IPS-15b (cell line): ENCODE data around the gene ANO1.

Experiments used
- H3K27me3 ChIP-seq: one replicate; pipeline ENCODE4 v1.6.1; 2013; ENCODE audit warnings: low read length; ENCODE audit not compliant: control insufficient read depth, insufficient read depth
- H3K36me3 ChIP-seq: one replicate; pipeline ENCODE4 v1.6.1; 2013; ENCODE audit warnings: low read length; ENCODE audit not compliant: control insufficient read depth, insufficient read depth
- H3K4me1 ChIP-seq: one replicate; pipeline ENCODE4 v1.6.1; 2013; ENCODE audit warnings: mild to moderate bottlenecking, low read length; ENCODE audit not compliant: control insufficient read depth, insufficient read depth
- H3K4me3 ChIP-seq: one replicate; pipeline ENCODE4 v1.5.1; 2013; ENCODE audit warnings: low read depth, low read length
- H3K9ac ChIP-seq: one replicate; pipeline ENCODE4 v1.6.1; 2013; ENCODE audit warnings: low read depth, mild to moderate bottlenecking, low read length
- H3K9me3 ChIP-seq: one replicate; pipeline ENCODE4 v1.6.1; 2013; ENCODE audit warnings: mild to moderate bottlenecking, low read length; ENCODE audit not compliant: control insufficient read depth, insufficient read depth

ANO1 gene

GRCh38 chr11:70057080-70057479 is 21.0 kb upstream of the ANO1 start:
- H3K9me3 ChIP-seq: no peaks in the 10 kb centered on the region
- H3K27me3 ChIP-seq: no peaks in the 10 kb centered on the region
- H3K4me1 ChIP-seq: peaks cover 2% of the 10 kb centered on the region
- H3K36me3 ChIP-seq: no peaks in the 10 kb centered on the region
- H3K9ac ChIP-seq: no peak overlapping the region
- no peak overlapping the region for H3K4me3 ChIP-seq

GRCh38 chr11:70059971-70060370 is 18.1 kb upstream of the ANO1 start:
- Histone ChIP-seq H3K9ac (no peak overlapping the region), H3K4me1 (peaks cover 2% of the 10 kb centered on the region)

GRCh38 chr11:70060611-70061293 is 17.4 kb upstream of the ANO1 start:
- Histone ChIP-seq H3K4me1 (peaks cover 2% of the 10 kb centered on the region), H3K36me3 (no peaks in the 10 kb centered on the region), H3K4me3 (no peak overlapping the region), H3K27me3 (no peaks in the 10 kb centered on the region), H3K9me3 (no peaks in the 10 kb centered on the region), H3K9ac (no peak overlapping the region)

More at GRCh38 chr11:70059971-70060370, 18.1 kb upstream of the ANO1 start:
- Histone ChIP-seq H3K27me3 (no peaks in the 10 kb centered on the region), H3K4me3 (no peak overlapping the region), H3K9me3 (no peaks in the 10 kb centered on the region), H3K36me3 (no peaks in the 10 kb centered on the region)

DNA sequence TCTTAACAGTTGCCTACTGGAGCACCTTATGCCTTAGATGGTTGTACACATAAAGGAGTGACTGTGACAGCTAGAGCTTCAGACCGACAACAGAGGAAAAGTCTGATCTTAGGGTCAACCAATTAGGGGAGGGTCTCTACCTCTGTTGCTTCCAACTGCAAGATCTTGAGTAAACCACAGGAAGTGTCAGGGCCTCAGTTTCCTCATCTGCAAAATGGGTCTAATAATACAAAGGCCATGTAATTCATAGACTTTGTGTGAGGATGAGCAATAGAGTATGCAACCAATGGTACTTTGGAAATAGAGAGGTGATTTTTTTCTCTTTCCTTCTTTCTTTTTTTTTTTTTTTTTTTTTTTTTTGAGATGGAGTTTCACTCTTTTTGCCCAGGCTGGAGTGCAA is 16.4 kb upstream of the ANO1 start:
- Histone ChIP-seq H3K9ac (no peak overlapping the region), H3K9me3 (no peaks in the 10 kb centered on the region), H3K4me3 (no peak overlapping the region), H3K36me3 (no peaks in the 10 kb centered on the region), H3K27me3 (no peaks in the 10 kb centered on the region), H3K4me1 (peaks cover 2% of the 10 kb centered on the region)

DNA sequence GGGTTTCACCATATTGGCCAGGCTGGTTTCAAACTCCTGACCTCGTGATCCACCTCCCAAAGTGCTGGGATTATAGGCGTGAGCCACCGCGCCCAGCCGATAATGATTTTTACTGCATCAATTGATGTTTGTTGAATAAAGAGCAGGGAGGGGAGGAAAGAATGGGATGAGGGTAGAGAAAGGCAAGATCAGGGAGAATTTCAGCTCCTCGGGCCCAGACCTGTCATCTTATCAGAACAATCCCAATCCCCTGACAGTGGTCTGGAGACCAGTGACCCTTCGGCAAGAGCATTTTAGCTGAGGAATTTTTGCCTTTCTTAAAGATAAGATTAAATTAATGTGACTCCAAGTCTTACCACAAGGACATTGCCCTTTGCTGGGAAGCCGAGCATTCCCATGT is 15.0 kb upstream of the ANO1 start:
- no peaks in the 10 kb centered on the region for H3K36me3 ChIP-seq
- H3K4me3 ChIP-seq: no peak overlapping the region
- H3K9me3 ChIP-seq: no peaks in the 10 kb centered on the region
- H3K9ac ChIP-seq: no peak overlapping the region
- no peaks in the 10 kb centered on the region for H3K27me3 ChIP-seq
- H3K4me1 ChIP-seq: peaks cover 6% of the 10 kb centered on the region

GRCh38 chr11:70063555-70063954 is 14.6 kb upstream of the ANO1 start:
- H3K36me3 ChIP-seq: no peaks in the 10 kb centered on the region
- H3K9ac ChIP-seq: no peak overlapping the region
- H3K27me3 ChIP-seq: no peaks in the 10 kb centered on the region
- peaks cover 9% of the 10 kb centered on the region for H3K4me1 ChIP-seq
- no peak overlapping the region for H3K4me3 ChIP-seq
- H3K9me3 ChIP-seq: no peaks in the 10 kb centered on the region

- H3K4me3 ChIP-seq: no peak overlapping the region
- H3K4me1 ChIP-seq: peaks cover 9% of the 10 kb centered on the region
- no peaks in the 10 kb centered on the region for H3K9me3 ChIP-seq
- H3K9ac ChIP-seq: no peak overlapping the region
- peaks cover 2% of the 10 kb centered on the region for H3K27me3 ChIP-seq
- H3K36me3 ChIP-seq: no peaks in the 10 kb centered on the region
Observed at GRCh38 chr11:70064008-70064725, 13.9 kb upstream of the ANO1 start.

GRCh38 chr11:70064726-70065317 is 13.3 kb upstream of the ANO1 start:
- Histone ChIP-seq H3K4me3 (no peak overlapping the region), H3K9ac (no peak overlapping the region), H3K9me3 (no peaks in the 10 kb centered on the region), H3K27me3 (peaks cover 4% of the 10 kb centered on the region), H3K4me1 (peaks cover 9% of the 10 kb centered on the region), H3K36me3 (no peaks in the 10 kb centered on the region)

GRCh38 chr11:70065318-70066135 is 12.6 kb upstream of the ANO1 start:
- no peak overlapping the region for H3K4me3 ChIP-seq
- no peaks in the 10 kb centered on the region for H3K9me3 ChIP-seq
- peaks cover 4% of the 10 kb centered on the region for H3K27me3 ChIP-seq
- H3K9ac ChIP-seq: no peak overlapping the region
- H3K36me3 ChIP-seq: no peaks in the 10 kb centered on the region
- peaks cover 7% of the 10 kb centered on the region for H3K4me1 ChIP-seq

- Histone ChIP-seq H3K9me3 (no peaks in the 10 kb centered on the region), H3K27me3 (peaks cover 4% of the 10 kb centered on the region), H3K4me3 (no peak overlapping the region), H3K36me3 (no peaks in the 10 kb centered on the region), H3K9ac (no peak overlapping the region), H3K4me1 (peaks cover 7% of the 10 kb centered on the region)
Observed at GRCh38 chr11:70066136-70066520, 12.0 kb upstream of the ANO1 start.

DNA sequence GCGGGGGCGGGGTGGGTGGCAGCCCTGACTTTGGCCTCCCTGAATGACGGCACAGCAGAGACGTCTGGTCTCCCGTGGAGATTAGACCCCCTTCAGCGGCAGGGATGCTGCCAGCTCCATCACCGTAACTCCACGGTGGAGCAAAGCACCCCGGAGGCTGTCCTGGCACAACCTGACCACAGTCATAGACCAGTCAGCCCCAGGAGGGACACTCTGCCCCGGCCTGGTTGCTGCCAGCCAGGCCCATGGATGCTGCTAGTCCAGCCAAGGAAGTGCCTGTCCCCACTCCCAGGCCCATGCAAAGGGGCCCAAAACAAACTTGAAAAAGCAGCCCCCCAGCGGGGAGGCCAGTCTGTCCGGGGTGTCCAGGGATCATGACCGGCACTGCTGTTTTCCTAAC is 11.5 kb upstream of the ANO1 start:
- Histone ChIP-seq H3K36me3 (no peaks in the 10 kb centered on the region), H3K27me3 (peaks cover 4% of the 10 kb centered on the region), H3K4me1 (peaks cover 7% of the 10 kb centered on the region), H3K9ac (no peak overlapping the region), H3K9me3 (no peaks in the 10 kb centered on the region), H3K4me3 (no peak overlapping the region)
